Activated CD4-positive, alpha-beta T cell treated with anti-CD3 and anti-CD28 coated beads for 1 hour (primary cell): ENCODE measurements around the gene RARS1.
A peak's percentile ranks its signal among the peaks of the same experiment; 100 is the strongest.

Experiments used
- DNase-seq: peaks from one replicate; pipeline ENCODE4 v3.0.0-alpha.2; 2020

RARS1 gene

DNA sequence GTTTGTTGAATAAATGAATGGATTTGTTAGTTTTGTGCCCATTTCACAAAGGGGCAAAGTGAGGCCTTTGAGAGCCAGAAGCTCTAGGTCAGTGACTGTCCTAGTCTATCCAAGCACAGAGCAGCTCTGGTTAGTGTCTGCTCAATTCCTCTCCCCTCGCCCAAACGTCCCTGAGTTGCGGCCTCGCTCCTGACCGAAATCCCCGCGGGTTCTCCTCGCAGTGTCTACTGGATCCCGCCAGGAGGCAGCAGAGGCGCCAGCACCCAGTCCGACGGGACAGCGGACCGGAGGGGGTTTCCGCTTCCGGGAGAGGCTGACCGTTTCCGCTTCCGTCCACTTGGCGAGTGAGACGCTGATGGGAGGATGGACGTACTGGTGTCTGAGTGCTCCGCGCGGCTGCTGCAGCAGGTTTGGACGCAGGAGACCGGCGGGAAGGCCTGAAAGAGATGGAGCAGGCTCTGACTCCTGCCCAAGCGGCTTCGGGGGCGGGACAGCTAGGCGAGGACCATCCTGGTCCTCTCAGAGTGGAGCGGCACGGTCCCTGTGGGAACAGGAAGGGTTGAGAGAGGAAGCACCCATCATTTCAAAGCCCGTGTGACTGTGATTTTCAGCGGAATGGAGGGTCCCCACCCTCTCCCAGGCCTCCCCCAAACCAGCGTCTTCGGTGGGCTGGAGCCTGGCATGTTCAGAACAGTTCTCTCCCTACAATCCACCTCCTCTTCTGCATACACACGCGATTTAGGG, at the start of gene RARS1:
RARS1 (plus strand) TSS at position 336 of the 744 bp plus-strand sequence; CDS start at position 364, 28 bp downstream.
- peak; percentile 78 for DNase-seq

DNA sequence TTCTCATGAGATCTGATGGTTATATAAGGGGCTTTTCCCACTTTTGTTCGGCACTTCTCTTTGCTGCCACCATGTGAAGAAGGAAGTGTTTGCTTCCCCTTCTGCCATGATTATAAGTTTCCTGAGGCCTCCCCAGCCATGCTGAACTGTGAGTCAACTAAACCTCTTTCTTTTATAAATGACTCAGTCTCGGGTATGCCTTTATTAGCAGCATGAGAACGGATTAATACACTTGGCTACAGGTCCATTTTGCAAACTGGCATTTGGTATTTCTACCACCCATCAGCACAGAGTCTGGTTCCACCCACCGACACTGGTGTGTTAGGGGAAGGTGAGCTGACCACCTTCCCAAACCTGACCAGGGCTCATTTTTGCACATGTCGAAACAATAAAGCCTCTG, 47.9 kb upstream of the RARS1 start:
- DNase-seq = no peak

DNA sequence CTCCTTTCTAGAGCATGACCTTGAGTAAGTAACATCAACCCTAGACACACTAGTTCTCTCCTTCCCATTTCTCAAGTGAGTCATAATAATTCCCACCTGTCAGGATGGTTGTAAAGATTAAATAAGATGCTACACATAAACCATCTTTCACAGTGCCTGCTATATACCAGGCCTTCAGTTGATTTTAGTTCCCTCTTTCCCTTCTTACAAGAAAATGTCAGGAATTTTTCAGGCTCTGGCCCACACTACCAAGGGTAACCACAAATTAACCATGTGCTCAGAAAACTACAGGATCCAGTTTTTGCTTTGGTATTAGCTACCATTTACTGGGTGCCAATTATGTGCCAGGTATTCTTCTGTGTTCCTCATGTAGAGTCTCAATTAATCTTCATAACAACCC, 42.7 kb upstream of the RARS1 start:
- no peak for DNase-seq

DNA sequence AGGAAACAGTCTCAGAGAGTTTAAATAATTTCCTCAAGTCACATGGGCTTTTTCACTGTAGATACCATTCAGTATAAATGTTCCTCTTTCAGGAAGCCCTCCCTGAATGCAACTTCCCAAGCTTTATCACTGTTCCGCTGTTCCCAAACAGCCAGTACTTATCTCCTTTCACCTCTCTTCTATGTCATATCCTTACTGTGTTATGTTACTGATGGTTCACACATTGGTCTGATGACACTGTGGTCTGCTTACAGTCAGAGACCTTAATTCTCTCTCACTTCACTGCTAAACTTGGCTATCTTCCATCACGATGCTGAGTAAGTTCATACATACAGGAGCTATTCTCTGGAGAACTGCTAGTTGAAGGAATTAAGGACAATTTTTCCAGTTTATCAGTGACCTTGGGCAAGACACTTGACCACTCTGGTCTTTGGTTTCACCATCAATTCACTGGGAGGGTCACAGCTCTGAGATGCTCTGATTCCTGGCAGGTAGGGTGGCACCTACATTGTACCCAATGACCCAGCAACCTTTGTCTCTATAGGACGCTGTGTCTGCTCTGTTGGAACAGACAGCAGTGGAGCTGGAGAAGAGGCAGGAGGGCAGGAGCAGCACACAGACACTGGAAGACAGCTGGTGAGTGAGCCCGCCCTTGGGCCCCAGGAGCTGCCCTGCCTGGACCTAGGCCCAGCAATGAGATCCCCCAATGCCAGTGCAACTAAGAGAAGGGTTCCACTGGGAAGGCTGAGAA, 42.1 kb upstream of the RARS1 start:
- DNase-seq = no peak

DNA sequence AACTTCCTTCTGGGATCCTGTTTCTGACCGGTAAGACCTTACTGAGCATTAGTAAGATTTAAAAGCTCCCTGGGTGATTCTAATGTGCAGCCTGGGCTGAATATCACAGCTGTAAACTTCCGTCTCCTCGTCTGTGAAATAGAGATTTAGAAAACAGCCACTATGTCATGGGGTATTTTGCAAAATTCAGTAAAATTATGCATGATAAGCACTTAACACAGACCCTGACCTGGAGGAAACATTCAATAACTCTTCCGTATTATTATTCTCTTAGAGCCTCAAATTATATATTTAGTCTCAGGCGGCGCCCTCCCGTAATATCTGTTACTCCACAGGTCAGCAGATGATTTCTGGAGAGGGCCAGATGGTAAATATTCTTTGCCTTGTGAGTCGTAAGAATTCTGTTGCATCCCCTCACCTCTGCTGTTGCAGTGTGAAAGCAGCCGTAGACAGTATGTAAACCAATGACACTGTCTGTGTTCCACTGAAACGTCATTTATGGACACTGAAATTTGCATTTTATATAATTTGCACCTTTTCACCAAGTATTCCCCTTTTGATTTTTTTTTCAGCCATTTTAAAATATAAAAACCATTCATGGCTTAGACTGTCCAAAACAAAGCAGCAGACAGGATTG, 39.2 kb upstream of the RARS1 start:
- no peak for DNase-seq

DNA sequence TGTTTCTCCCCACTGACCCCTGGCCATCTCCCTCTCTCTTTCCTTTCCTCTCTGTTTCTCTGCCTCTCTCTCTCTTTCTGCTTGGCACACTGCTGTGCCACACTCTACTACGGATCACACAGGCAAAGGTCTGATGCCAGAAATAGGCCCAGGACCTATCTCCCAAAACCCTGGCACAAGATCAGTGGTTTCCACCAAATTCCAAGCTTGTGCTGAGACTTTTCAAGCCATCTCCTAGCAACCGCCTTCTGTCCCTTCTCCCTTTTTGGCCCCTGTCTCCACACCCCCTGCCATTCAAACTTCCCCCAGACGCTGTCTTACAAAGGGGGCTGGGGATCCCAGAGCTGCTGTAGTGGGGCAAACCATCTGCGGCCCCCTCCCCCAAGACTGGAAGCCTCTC, 38.5 kb upstream of the RARS1 start:
- DNase-seq = no peak

DNA sequence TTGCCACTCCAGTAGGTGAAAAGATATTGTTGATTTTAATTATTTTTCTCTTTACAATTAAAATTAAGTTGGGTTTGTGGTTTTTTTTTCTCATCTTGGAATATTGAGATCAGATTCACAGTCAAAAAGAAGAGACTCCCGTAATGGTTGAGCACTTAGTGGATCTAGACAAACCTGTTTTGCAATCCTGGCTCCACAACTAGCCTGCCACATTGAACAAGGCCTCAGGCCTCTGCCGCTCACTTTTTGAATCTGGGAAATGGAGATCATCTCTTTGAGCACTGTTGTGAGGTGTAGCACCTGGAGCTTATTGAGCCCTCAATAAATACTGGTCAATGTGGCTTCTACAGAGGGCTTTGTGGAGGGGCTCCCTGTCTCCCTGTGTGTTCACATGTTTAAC, 37.1 kb upstream of the RARS1 start:
- no peak for DNase-seq

DNA sequence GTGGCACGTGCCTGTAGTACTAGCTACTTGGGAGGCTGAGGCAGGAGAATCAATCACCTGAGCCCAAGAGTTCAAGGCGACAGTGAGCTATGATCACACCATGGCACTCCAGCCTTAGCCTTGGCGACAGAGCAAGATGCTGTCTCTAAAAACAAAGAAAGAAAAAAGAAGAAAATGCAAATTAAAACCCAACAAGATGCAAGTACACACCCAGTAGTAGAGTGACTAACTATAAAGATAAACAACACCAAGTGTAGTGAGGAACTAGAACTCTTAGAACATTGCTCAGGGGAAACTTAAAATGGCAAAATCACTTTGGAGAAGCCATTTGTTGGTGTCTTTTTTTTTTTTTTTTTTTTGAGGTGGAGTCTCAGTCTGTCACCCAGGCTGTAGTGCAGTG, 34.7 kb upstream of the RARS1 start:
- no peak for DNase-seq

DNA sequence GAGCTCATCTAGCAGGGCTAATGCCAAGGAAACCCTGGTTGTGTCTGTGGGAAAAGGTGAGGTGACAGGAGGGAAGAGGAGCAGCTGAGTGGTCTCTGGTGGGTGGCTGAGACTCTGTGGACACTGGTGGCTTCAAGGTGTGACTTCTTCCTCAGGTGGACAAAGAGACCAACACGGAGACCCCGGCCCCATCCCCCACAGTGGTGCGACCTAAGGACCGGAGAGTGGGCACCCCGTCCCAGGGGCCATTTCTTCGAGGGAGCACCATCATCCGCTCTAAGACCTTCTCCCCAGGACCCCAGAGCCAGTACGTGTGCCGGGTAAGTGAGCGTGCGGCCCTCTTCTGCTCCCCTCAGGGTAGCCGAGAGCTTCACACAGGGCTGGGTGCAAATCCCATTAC, 31.1 kb upstream of the RARS1 start:
- no peak for DNase-seq

DNA sequence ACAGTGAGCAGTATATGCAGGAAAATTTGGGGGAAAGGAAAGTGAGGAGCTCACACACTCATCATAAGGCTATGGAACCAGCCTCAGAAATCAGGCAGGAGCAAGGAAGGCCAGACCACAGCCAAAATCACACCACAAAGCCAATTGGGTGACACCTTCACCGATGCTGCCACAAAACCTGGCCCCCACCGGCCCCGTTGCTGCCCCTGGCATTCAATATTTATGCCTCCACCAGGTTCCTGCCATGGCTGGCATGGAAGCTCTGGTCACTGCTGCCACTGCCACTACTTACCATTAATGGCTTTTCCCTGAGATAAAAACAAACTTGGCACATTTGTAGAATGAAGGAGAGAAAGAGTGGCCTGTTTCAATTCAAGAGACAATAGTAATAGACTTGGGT, 28.7 kb upstream of the RARS1 start:
- no peak for DNase-seq

DNA sequence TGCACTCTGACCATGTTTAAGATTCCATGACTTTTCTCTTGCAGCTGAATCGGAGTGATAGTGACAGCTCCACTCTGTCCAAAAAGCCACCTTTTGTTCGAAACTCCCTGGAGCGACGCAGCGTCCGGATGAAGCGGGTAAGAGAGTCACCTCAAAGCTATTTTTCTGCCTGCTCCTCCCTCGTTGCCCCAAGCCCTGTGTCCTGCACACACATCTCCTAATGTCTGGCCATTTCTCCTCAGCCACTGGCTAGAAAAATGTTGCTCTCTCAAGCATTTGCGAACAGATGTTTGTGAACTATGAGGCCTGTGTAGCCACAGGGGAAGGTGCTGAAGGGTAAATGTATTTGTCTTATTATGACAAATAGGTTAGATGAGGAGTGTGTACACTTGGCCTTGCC, 25.7 kb upstream of the RARS1 start:
- no peak for DNase-seq

DNA sequence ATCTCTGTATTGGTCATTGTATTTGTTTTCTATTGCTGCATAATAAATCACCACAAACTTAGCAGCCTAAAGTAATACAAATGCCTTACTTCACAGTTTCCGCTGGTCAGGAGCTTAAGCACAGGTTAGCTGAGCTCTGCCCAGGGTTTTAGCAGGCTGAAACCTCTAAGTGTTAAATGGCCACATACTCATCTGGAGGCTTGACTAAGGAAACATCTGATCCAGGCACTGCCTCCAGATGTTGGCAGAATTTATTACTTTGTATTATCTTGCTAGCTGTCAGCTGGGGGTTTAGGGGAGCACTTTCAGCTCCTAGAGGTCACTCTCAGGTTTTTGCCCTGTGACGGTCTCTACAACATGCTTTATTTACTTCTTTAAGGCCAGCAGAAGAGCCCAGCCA, 23.2 kb upstream of the RARS1 start:
- no peak for DNase-seq

DNA sequence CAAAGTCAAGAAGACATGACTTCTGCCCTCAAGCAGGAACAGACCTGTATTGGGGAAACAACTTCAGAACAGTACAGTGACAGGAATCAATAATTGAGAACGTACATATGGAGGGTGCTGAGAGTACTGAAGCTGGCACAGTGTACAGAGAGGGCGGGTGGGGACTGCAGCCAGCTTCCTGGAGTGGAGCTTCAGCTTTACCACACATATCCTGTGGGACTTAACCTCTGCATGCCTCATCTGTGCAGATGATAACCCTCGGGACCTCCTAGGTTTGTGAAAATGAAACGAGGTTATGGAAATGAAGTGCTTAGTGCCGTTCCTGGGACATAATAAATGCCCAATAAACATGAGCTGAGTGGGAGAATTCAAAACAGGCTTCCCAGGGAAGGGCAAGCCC, 22.1 kb upstream of the RARS1 start:
- DNase-seq = no peak

DNA sequence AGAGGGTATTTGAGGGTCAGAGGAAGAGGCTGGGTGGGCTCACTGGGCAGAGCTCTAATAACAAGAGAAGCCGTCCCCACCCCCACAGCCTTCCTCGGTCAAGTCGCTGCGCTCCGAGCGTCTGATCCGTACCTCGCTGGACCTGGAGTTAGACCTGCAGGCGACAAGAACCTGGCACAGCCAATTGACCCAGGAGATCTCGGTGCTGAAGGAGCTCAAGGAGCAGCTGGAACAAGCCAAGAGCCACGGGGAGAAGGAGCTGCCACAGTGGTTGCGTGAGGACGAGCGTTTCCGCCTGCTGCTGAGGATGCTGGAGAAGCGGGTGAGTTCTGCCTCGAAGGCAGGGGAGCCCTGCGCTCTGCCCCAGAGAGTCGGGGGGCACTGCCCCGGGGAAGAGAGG, 21.6 kb upstream of the RARS1 start:
- DNase-seq = no peak

DNA sequence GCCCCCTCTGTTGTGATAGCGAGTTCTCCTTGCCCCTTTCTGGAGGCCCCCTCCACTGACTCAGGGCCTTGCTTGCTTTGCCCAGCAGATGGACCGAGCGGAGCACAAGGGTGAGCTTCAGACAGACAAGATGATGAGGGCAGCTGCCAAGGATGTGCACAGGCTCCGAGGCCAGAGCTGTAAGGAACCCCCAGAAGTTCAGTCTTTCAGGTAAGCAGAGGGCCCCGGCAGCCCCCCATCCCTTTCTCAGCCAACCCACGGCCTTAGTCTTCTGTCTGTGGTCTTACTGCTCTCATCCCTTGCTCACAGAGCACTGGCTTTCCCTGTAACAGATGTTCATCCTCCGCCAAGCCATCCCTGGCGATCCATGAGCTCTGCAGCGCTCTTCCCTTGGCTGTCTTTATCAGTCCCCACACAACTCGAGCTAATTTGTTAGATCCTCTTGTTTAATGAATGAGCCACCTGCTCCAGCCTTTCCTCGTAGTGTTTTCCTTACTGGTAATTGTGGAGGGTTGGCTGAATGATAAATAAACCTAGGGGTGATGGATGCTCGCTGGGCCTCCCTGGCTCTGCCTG, 18.4 kb upstream of the RARS1 start:
- no peak for DNase-seq

DNA sequence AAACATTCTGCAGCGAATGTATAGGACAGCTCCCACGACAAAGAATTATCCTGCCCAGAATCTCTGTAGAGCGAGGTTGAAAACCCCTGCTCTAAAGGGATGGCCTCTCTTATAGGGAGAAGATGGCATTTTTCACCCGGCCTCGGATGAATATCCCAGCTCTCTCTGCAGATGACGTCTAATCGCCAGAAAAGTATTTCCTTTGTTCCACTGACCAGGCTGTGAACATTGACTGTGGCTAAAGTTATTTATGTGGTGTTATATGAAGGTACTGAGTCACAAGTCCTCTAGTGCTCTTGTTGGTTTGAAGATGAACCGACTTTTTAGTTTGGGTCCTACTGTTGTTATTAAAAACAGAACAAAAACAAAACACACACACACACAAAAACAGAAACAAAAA, 17.4 kb upstream of the RARS1 start:
- DNase-seq = no peak

DNA sequence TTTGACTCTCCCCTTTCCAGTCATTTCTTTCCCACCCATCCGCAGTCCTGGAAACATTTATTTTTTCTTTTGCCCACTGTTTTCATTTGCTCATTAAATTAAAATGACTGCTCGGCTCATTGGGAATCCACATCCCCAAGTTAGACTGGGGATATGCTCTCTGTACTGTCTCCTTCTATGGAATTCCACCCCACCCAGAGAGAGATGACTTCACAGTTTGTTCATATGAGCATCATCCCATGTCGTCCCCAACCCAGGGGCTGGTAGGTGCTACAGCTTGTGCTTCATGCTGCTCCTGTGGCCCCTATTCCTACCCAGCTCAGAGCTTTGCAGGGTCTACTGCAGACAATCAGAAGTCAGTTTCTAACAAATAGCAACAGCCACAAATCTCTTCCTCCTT, 16.5 kb upstream of the RARS1 start:
- no peak for DNase-seq

DNA sequence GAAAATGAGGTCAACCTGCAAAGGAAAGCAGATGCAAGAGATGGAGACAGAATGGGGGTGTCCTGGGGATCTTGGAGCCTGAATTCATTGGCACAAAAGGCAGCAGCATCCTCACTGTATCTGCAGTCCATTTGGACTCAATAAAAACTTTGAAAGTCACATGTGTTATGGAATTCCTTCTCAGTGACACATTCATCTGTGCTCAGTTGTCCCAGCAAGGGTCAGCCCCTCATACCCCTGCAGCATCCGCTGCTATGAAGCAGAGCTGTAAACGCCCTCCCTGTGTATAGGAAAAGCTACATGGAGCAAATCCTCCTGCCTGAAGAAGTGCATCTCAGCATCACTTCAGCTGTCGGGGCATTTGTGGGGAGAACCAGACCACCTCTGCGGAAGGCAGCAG, 14.5 kb upstream of the RARS1 start:
- no peak for DNase-seq

DNA sequence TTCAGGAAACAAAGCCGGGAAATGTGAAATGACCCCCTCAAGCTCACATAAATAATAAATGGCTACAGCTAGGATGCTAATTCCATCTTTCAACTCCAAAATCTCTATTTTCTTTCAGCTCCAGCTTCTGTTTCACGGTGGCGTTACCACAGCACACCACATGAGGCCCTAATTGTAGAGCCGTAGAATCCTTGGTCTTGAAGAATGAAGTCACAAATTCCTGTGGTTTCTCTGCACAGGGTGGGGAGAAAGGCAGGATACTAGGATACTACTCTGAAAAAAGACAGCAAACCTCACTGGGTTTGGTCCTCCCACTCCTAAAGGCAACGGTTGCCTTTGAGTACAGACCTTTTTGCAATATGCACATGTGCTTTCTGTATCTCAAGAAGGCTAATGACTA, 13.9 kb upstream of the RARS1 start:
- no peak for DNase-seq

DNA sequence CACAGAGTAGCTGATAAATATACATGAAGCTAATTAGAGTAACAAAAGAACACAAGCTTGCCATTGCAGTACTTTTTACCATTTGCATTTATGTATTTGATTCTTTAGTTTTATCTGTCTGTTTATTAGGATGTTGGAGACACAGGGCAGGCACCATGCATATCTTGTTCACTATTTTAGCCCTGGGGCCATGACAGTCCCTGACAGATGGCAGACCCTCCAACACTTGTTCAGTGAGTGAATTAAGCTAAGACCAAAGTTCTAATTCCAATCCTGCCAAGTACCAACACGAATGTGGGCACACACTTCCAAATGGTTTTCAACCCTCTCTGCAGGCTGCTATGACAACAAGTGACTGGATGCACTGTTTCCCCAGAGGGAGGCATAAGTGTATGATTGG, 12.0 kb upstream of the RARS1 start:
- no peak for DNase-seq

DNA sequence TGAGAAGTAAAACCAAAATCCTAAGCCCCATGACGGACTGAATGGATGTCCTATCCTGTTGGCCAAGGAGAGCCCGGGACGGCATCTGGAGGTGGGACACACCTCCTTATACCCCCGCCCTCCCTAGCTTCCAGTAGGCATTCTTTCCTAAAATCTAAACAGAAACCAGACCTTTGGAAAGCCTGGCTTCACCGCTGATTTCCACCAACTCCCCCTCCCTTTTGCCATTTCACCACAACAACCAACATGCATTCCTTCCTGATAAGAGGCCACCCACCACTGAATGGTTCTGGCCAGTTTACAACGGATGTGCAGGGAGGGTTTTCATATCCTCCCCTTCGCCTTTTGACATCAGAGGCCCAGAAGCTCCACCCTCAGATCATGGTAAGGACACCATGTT, 9.2 kb upstream of the RARS1 start:
- DNase-seq = no peak

DNA sequence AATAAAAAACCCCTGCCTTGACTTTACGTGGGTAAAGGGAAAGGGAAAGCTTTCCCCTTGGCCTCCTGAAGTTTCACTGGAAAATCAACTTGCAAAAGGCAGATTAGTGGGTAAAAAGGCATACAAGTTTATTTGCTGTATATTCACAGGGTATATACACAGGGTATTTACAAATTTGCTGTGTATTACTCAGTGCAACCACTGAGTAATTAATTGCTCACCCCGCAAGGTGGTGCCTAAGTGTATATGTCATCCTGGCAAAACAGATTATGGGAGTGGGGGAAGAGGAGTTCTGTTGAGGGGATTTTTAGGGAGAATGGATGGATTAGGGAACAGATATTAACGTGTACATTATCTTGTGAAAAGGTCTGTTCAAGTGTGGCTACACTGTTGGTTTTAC, 7.1 kb upstream of the RARS1 start:
- no peak for DNase-seq

DNA sequence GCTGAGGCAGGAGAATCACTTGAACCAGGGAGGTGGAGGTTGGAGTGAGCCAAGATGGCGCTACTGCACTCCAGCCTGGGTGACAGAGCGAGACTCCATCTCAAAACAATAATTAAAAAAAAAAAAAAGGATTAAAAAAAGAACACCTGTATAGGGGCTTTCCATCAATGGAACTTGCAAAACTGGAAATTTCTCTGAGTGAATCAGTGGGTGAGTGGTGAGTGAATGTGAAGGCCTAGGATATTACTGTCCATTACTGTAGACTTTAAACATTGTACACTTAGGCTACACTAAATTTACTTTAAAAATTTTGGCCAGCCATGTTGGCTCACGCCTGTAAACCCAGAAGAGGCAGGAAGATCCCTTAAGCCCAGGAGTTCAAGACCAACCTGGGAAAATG, 5.7 kb upstream of the RARS1 start:
- DNase-seq = no peak

DNA sequence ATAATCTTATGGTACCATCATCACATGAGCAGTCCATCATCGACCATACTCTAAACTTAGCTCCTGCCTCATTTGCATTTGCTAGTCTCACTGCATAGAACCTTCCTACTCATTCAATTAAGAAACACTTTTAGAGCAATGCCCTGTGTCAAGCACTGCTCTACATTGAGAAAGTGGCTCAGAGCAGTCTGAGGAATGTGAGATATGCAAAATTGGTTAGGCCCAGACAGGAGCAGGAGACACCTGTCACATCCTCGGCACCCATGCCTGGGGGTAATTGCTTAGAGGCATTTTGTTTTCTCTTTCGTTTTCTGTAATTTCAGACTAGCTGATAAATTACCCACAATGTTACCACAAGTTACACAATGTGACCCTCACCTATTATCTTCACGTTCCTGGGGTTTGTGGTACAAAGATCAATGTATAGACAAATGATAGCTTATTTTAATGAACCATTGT, 4.9 kb upstream of the RARS1 start:
- no peak for DNase-seq
